Loucy (cell line): ENCODE results near the gene SERPINA1.

Experiments used
- H2AFZ ChIP-seq: fragments of 200-600 bp; sonication (generic); 2 replicates; pipeline ENCODE4 v1.6.0; 2016; ENCODE audit warnings: antibody characterized with exemption, mild to moderate bottlenecking, low read length, moderate library complexity
- H3F3A ChIP-seq: fragments of 200-600 bp; 2 replicates; pipeline ENCODE4 v1.6.0; 2016; ENCODE audit warnings: antibody characterized with exemption, low read depth, mild to moderate bottlenecking
- H3K27me3 ChIP-seq: fragments of 200-600 bp; sonication (generic); 2 replicates; pipeline ENCODE4 v1.6.1; 2014; ENCODE audit warnings: low read length, mild to moderate bottlenecking; ENCODE audit not compliant: insufficient read depth, poor library complexity, severe bottlenecking
- H3K36me3 ChIP-seq: fragments of 200-600 bp; sonication (generic); 2 replicates; pipeline ENCODE4 v1.6.1; 2016; ENCODE audit warnings: low read length; ENCODE audit not compliant: insufficient read depth
- H3K4me1 ChIP-seq: fragments of 200-600 bp; sonication (generic); 2 replicates; pipeline ENCODE4 v1.5.1; 2014; ENCODE audit warnings: low read length, mild to moderate bottlenecking; ENCODE audit not compliant: insufficient read depth, poor library complexity, severe bottlenecking
- H3K4me2 ChIP-seq: fragments of 200-600 bp; sonication (generic); 2 replicates; pipeline ENCODE4 v1.6.0; 2014; ENCODE audit warnings: antibody characterized with exemption, low read length, low read depth, mild to moderate bottlenecking; ENCODE audit not compliant: poor library complexity, severe bottlenecking
- H3K4me3 ChIP-seq: fragments of 200-600 bp; sonication (generic); 2 replicates; pipeline ENCODE4 v1.5.1; 2014; ENCODE audit warnings: low read length, mild to moderate bottlenecking, mixed read lengths; ENCODE audit not compliant: poor library complexity, severe bottlenecking
- H3K79me2 ChIP-seq: fragments of 200-600 bp; sonication (generic); 2 replicates; pipeline ENCODE4 v1.6.1; 2014; ENCODE audit warnings: low read length; ENCODE audit not compliant: insufficient read depth
- H3K9ac ChIP-seq: fragments of 200-600 bp; sonication (generic); 2 replicates; pipeline ENCODE4 v1.6.0; 2014; ENCODE audit warnings: mild to moderate bottlenecking, low read depth, low read length, moderate library complexity; ENCODE audit not compliant: poor library complexity, severe bottlenecking
- H3K9me2 ChIP-seq: fragments of 200-600 bp; sonication (generic); replicated peaks from 2 replicates; pipeline ENCODE4 v1.6.1; 2016; ENCODE audit warnings: low read depth, low read length, mixed read lengths
- H3K9me3 ChIP-seq: fragments of 200-600 bp; sonication (generic); 2 replicates; pipeline ENCODE4 v1.6.1; 2014; ENCODE audit warnings: mild to moderate bottlenecking, antibody characterized with exemption, low read length, low read depth; ENCODE audit not compliant: insufficient read depth
- H4K20me1 ChIP-seq: fragments of 200-600 bp; sonication (generic); 2 replicates; pipeline ENCODE4 v1.6.0; 2014; ENCODE audit warnings: antibody characterized with exemption, low read length, mild to moderate bottlenecking; ENCODE audit not compliant: insufficient read depth, poor library complexity, severe bottlenecking
- EZH2phosphoT487 ChIP-seq: fragments of 200-600 bp; IDR thresholded peaks from 2 replicates; pipeline ENCODE4 v1.6.1; 2018; ENCODE audit warnings: antibody characterized with exemption, mild to moderate bottlenecking, moderate library complexity, borderline replicate concordance
- TF ChIP-seq, protein P1 (sequence below): fragments of 200-600 bp; sonication (generic); conservative IDR thresholded peaks from 2 replicates; pipeline ENCODE4 v1.5.1; 2014; ENCODE audit warnings: mild to moderate bottlenecking, antibody characterized with exemption, low read length

Gene SERPINA1

GRCh38 chr14:94357166-94357565, 31.2 kb downstream of the SERPINA1 start:
- Histone ChIP-seq H3K9ac (no peak overlapping the region), H3F3A (no peaks in the 10 kb centered on the region), H3K4me3 (no peak overlapping the region), H3K4me1 (no peaks in the 10 kb centered on the region), H3K27me3 (no peaks in the 10 kb centered on the region), H3K9me2 (no peaks in the 10 kb centered on the region), H3K36me3 (no peaks in the 10 kb centered on the region), H3K9me3 (no peaks in the 10 kb centered on the region), H3K79me2 (no peaks in the 10 kb centered on the region), H3K4me2 (no peak overlapping the region), H4K20me1 (no peaks in the 10 kb centered on the region), H2AFZ (no peak overlapping the region)
- TF ChIP-seq, protein P1, sequence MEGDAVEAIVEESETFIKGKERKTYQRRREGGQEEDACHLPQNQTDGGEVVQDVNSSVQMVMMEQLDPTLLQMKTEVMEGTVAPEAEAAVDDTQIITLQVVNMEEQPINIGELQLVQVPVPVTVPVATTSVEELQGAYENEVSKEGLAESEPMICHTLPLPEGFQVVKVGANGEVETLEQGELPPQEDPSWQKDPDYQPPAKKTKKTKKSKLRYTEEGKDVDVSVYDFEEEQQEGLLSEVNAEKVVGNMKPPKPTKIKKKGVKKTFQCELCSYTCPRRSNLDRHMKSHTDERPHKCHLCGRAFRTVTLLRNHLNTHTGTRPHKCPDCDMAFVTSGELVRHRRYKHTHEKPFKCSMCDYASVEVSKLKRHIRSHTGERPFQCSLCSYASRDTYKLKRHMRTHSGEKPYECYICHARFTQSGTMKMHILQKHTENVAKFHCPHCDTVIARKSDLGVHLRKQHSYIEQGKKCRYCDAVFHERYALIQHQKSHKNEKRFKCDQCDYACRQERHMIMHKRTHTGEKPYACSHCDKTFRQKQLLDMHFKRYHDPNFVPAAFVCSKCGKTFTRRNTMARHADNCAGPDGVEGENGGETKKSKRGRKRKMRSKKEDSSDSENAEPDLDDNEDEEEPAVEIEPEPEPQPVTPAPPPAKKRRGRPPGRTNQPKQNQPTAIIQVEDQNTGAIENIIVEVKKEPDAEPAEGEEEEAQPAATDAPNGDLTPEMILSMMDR = no peak
- no peak for TF ChIP-seq EZH2phosphoT487

DNA sequence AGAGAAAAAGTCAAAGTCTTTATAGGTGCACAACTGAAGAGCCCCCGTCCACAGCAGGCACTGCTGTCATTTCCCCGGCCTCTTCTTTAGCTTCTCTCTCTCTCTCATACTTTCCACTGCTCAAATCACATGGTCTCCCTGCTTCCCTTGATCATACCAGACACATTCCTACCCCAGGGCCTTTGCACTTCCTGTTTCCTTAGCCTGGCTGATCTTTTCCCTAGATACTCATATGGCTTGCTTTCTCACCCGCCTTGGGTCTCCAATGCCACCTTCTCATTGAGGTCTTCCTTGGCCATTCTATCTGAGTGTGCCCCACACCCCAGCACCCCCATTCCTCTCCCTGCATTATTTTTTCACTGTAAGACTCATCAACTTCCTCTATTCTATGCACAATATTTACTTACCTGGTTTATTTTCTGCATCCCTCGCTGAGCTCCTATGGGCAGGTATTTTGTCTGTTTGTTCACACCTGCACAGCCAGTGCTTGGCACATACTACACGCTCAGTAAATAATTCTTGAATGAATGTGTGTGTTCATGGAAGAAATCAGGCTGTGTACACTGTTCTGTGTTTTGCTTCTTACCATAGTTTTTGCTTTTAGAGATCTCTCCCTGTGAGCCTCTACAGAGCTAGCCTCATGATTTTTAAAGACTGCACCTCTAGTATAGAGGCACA, 31.9 kb downstream of the SERPINA1 start:
- Histone ChIP-seq H4K20me1 (no peaks in the 10 kb centered on the region), H3K79me2 (no peaks in the 10 kb centered on the region), H3K4me1 (no peaks in the 10 kb centered on the region), H3K9ac (no peak overlapping the region), H3K27me3 (no peaks in the 10 kb centered on the region), H2AFZ (no peak overlapping the region), H3F3A (no peaks in the 10 kb centered on the region), H3K4me2 (no peak overlapping the region), H3K4me3 (no peak overlapping the region), H3K9me3 (no peaks in the 10 kb centered on the region; the same call in 1 of the 2 replicates), H3K9me2 (no peaks in the 10 kb centered on the region), H3K36me3 (no peaks in the 10 kb centered on the region)
- no peak for TF ChIP-seq EZH2phosphoT487
- TF ChIP-seq, protein P1 = no peak

- Histone ChIP-seq H3K27me3 (no peaks in the 10 kb centered on the region), H2AFZ (no peak overlapping the region), H3K9ac (no peak overlapping the region), H3K9me3 (no peaks in the 10 kb centered on the region; the same call in 1 of the 2 replicates), H4K20me1 (no peaks in the 10 kb centered on the region), H3K4me2 (no peak overlapping the region), H3K36me3 (no peaks in the 10 kb centered on the region), H3K4me1 (no peaks in the 10 kb centered on the region), H3K9me2 (no peaks in the 10 kb centered on the region), H3K79me2 (no peaks in the 10 kb centered on the region), H3K4me3 (no peak overlapping the region), H3F3A (no peaks in the 10 kb centered on the region)
- TF ChIP-seq EZH2phosphoT487 = no peak
- TF ChIP-seq, protein P1 = no peak
These were observed 33.1 kb downstream of the SERPINA1 start for GRCh38 chr14:94355191-94355794.
